ENCODE results near the gene GKN2.

GKN2 gene

GRCh38 chr2:68932402-68932801 is 20.3 kb downstream of the GKN2 start:
- TF ChIP-seq ZC3H10 (CRISPR knock-in tag; IDR thresholded peaks at IDR 0.05) (no peak), BACH2 (CRISPR knock-in tag; IDR thresholded peaks at IDR 0.05; ENCODE audit: borderline replicate concordance) (no peak), ZNF565 (CRISPR knock-in tag; conservative IDR thresholded peaks at IDR 0.05; ENCODE audit: low read depth) (no peak), ZNF70 (CRISPR knock-in tag; IDR thresholded peaks at IDR 0.05) (no peak), ISL1 (CRISPR knock-in tag; IDR thresholded peaks at IDR 0.05) (no peak)
- no peak for ATAC-seq

DNA sequence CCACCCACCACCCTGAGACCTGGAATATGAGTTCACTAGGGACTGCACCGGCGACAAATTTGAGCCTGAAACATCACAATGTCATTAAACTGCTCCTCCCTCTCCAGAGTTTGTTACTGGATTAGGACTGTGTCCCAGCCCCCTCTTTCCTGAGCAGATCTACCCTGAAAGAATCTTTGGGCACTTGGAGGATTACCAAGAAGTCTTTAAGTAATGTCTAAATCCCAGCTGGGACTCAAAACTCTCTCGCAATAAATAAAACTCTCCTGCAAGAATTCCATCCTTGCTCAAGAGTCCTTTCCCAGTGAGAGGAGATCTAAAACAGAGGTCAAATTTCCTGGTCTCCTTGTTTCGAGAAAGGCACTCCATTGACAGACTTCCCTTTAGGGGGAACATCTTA is 20.9 kb downstream of the GKN2 start:
- TF ChIP-seq RARB (CRISPR knock-in tag; IDR thresholded peaks at IDR 0.05) (no peak), SNAI2 (CRISPR knock-in tag; IDR thresholded peaks at IDR 0.05) (no peak), ZNF565 (CRISPR knock-in tag; conservative IDR thresholded peaks at IDR 0.05; ENCODE audit: low read depth) (no peak), TCF4 (CRISPR knock-in tag; IDR thresholded peaks at IDR 0.05; ENCODE audit: borderline replicate concordance) (no peak), ZFP3 (CRISPR knock-in tag; IDR thresholded peaks at IDR 0.05) (no peak), ESRRG (CRISPR knock-in tag; IDR thresholded peaks at IDR 0.05) (no peak), BACH2 (CRISPR knock-in tag; IDR thresholded peaks at IDR 0.05; ENCODE audit: borderline replicate concordance) (no peak), ZNF8 (CRISPR knock-in tag; IDR thresholded peaks at IDR 0.05) (no peak), ISL1 (CRISPR knock-in tag; IDR thresholded peaks at IDR 0.05) (no peak)
- no peak for ATAC-seq

- no peak for ATAC-seq
- TF ChIP-seq CSDC2 (CRISPR knock-in tag; IDR thresholded peaks at IDR 0.05) (no peak), BACH2 (CRISPR knock-in tag; IDR thresholded peaks at IDR 0.05; ENCODE audit: borderline replicate concordance) (no peak), ESRRG (CRISPR knock-in tag; IDR thresholded peaks at IDR 0.05) (no peak), ZNF70 (CRISPR knock-in tag; IDR thresholded peaks at IDR 0.05) (no peak), TCF4 (CRISPR knock-in tag; IDR thresholded peaks at IDR 0.05; ENCODE audit: borderline replicate concordance) (no peak), ZFP30 (CRISPR knock-in tag; IDR thresholded peaks at IDR 0.05) (no peak), OSR1 (CRISPR knock-in tag; IDR thresholded peaks at IDR 0.05) (no peak), GLIS3 (CRISPR knock-in tag; IDR thresholded peaks at IDR 0.05) (no peak), ISL1 (CRISPR knock-in tag; IDR thresholded peaks at IDR 0.05) (no peak), ZFP3 (CRISPR knock-in tag; IDR thresholded peaks at IDR 0.05) (no peak), PATZ1 (CRISPR knock-in tag; IDR thresholded peaks at IDR 0.05; ENCODE audit: borderline replicate concordance) (no peak)
- TF ChIP-seq, protein P1, sequence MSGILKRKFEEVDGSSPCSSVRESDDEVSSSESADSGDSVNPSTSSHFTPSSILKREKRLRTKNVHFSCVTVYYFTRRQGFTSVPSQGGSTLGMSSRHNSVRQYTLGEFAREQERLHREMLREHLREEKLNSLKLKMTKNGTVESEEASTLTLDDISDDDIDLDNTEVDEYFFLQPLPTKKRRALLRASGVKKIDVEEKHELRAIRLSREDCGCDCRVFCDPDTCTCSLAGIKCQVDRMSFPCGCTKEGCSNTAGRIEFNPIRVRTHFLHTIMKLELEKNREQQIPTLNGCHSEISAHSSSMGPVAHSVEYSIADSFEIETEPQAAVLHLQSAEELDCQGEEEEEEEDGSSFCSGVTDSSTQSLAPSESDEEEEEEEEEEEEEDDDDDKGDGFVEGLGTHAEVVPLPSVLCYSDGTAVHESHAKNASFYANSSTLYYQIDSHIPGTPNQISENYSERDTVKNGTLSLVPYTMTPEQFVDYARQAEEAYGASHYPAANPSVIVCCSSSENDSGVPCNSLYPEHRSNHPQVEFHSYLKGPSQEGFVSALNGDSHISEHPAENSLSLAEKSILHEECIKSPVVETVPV (CRISPR knock-in tag; IDR thresholded peaks at IDR 0.05), result no peak
These were observed 21.5 kb downstream of the GKN2 start for GRCh38 chr2:68931149-68931711.

GRCh38 chr2:68926796-68927195 is 25.9 kb downstream of the GKN2 start:
- 0 out of 3 replicates have a peak, but pooled peaks have one; percentile 23 for ATAC-seq
- TF ChIP-seq PATZ1 (CRISPR knock-in tag; IDR thresholded peaks at IDR 0.05; ENCODE audit: borderline replicate concordance), result no peak
- TF ChIP-seq ZNF8 (CRISPR knock-in tag; IDR thresholded peaks at IDR 0.05), result no peak
- TF ChIP-seq, protein P2, sequence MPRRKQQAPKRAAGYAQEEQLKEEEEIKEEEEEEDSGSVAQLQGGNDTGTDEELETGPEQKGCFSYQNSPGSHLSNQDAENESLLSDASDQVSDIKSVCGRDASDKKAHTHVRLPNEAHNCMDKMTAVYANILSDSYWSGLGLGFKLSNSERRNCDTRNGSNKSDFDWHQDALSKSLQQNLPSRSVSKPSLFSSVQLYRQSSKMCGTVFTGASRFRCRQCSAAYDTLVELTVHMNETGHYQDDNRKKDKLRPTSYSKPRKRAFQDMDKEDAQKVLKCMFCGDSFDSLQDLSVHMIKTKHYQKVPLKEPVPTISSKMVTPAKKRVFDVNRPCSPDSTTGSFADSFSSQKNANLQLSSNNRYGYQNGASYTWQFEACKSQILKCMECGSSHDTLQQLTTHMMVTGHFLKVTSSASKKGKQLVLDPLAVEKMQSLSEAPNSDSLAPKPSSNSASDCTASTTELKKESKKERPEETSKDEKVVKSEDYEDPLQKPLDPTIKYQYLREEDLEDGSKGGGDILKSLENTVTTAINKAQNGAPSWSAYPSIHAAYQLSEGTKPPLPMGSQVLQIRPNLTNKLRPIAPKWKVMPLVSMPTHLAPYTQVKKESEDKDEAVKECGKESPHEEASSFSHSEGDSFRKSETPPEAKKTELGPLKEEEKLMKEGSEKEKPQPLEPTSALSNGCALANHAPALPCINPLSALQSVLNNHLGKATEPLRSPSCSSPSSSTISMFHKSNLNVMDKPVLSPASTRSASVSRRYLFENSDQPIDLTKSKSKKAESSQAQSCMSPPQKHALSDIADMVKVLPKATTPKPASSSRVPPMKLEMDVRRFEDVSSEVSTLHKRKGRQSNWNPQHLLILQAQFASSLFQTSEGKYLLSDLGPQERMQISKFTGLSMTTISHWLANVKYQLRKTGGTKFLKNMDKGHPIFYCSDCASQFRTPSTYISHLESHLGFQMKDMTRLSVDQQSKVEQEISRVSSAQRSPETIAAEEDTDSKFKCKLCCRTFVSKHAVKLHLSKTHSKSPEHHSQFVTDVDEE (CRISPR knock-in tag; IDR thresholded peaks at IDR 0.05), result no peak
- no peak for TF ChIP-seq PPARA (CRISPR knock-in tag; IDR thresholded peaks at IDR 0.05; ENCODE audit: borderline replicate concordance)
- no peak for TF ChIP-seq TCF4 (CRISPR knock-in tag; IDR thresholded peaks at IDR 0.05; ENCODE audit: borderline replicate concordance)
- TF ChIP-seq ARNTL (CRISPR knock-in tag; IDR thresholded peaks at IDR 0.05; ENCODE audit: borderline replicate concordance, low read depth), result no peak
- no peak for TF ChIP-seq ZC3H10 (CRISPR knock-in tag; IDR thresholded peaks at IDR 0.05)
- no peak for TF ChIP-seq ZFP3 (CRISPR knock-in tag; IDR thresholded peaks at IDR 0.05)
- no peak for TF ChIP-seq RARB (CRISPR knock-in tag; IDR thresholded peaks at IDR 0.05)
- TF ChIP-seq ZNF565 (CRISPR knock-in tag; conservative IDR thresholded peaks at IDR 0.05; ENCODE audit: low read depth), result no peak
- TF ChIP-seq ISL1 (CRISPR knock-in tag; IDR thresholded peaks at IDR 0.05), result no peak
- no peak for TF ChIP-seq OSR1 (CRISPR knock-in tag; IDR thresholded peaks at IDR 0.05)
- TF ChIP-seq ESRRG (CRISPR knock-in tag; IDR thresholded peaks at IDR 0.05), result no peak

All from SK-N-SH treated with all-trans-retinoic acid at 6 μM for 48 hours (cell line).